ENCODE measurements around the gene POLL.
"Not testable (repeated sequence)": the region's sequence is repeated elsewhere in the genome, so short reads cannot be mapped to it uniquely, and the experiment has no call there.

The POLL gene

DNA sequence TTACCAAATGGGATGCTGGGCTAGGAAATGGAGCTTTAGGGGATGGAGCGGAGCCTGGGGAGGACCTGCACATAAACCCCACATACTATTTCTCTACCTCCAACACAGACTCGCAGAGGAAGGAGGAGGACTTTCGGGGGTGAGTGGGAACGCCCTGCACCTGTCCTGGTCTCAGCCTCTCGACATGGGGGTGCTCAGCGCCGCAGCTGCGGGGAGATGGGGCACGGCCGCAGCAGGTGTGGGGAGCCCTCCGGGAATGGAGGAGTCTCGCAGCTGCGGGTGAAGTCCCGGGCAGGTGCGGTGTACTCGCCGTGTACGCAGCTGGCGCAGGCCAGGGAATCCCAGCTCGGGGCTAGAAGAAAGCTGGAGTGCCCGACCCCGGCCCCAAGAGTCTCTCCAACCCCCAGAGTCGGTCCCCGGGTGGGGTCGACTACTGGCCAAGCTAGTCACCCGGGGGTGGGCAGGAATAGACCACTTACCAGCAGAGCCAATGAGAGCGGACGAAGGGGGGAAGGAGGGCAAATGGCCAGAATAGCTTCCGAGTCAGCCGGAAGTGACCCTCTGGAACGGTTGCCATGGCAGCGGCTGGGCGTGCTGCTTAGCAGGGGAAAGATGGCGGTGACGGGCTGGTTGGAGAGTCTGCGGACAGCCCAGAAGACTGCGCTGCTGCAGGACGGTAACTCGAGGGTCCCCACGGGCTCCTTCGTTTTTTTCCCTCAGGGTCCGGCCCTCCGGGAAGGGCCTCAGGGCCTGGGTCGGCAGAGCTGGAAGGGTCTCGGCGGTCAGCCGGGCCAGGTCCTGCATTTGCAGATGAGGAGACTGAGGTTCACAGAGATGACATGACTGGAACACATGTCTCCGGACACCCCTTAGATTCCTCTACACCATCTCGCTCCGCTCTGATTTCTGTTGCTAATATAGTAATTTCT is at the start of gene POLL, which contains the start of gene DPCD:
Gene POLL, minus strand, starts transcription at position 533 of the 929 bp plus-strand sequence. CDS start 897 bp downstream, outside the sequence.
Gene DPCD, plus strand, starts transcription at position 597 of the 929 bp plus-strand sequence. Its CDS starts 16 bp downstream, at position 613.
- peak; percentile 97 for DNase-seq

DNA sequence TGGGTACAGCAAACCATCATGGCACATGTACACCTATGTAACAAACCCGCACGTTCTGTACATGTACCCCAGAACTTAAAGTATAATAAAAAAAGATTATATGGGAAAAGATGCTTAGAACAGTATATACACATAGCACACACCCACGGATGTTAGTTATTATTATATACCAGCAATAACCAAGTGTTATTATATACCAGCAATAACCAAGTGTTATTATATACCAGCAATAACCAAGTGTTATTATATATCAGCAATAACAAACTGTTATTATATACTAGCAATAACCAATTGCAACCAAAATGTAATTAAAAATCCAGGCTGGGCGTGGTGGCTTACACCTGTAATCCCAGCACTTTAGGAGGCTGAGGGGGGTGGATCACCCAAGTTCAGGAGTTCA is 45.5 kb upstream of the POLL start:
- not testable (repeated sequence) for DNase-seq

DNA sequence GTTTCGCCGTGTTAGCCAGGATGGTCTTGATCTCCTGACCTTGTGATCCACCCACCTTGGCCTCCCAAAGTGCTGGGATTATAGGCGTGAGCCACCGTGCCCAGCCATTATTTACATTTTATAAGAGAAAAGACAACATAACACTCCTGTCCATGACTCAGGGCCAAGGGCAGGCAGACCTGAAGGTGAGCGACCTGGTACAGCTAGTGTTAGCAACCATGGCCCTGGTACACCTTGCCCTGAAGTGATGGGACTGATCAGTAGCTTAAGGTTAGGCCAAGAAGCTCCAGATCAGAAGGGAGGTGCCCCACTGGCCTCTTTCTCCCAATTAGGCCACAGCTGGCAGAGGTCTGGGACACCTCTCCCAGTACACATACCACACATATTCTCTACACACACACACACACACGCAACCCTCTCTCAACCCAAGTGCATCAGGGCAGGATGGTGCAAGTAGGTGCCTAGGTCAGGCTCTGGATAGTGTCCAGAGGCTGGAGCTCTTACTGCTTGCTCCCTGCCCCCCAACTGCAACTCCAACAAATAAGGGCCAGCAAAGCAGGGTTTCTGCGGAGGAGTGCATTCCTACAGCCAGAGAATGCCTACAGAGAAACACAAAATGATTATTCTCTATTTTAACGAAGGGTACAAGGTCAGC is 43.9 kb upstream of the POLL start:
- DNase-seq = no peak

DNA sequence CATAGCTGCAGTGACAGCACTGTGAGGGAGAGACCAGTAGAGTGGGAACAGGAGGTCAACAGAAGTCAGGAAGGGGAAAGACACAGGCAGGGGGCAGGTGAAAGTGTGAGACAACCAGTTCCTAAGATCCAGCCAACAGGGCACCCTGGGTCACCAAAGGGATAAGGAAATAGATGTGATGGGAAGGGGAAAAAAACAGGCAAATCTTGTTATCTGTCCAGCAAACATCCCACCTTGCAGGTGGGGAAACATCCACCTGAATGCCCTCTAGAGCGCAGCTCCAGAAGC is 42.5 kb upstream of the POLL start:
- no peak for DNase-seq

DNA sequence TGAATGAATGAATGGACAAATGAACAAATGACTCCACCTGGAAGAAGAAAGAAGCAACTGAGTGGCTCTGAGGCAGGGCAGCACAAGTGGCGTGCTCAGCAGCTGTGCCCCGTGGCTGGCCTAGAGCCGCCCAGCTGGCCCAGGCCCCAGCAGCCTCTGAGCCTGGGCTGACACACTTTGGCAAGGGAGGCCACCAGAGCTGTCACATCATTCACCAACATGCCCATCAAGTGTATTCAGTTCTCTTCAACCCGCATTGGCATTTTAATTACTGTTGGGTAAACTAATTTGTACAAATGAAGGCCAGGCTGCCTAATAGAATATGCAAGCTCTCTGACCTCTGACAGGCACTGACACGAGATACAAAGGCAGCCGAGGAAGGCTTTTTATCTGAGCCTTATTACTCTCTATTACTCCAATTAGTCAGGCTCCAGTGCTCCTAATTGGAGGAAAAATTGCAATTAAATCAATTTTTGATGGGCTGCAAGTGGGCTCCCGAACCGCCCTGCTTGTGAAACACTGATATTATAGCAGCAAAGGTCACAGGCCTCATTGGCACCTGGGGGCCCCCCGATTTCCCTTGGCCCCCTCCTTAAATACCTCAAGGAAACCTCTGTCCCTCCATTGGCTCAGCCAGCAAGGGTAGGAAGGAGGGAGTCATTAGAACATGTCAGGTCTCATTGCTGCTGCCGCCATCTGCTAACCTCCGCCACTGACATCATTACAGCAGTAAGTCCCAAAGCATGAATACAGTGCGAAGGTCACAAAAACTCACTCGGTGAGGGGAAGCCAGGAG is 42.0 kb upstream of the POLL start:
- DNase-seq = no peak

DNA sequence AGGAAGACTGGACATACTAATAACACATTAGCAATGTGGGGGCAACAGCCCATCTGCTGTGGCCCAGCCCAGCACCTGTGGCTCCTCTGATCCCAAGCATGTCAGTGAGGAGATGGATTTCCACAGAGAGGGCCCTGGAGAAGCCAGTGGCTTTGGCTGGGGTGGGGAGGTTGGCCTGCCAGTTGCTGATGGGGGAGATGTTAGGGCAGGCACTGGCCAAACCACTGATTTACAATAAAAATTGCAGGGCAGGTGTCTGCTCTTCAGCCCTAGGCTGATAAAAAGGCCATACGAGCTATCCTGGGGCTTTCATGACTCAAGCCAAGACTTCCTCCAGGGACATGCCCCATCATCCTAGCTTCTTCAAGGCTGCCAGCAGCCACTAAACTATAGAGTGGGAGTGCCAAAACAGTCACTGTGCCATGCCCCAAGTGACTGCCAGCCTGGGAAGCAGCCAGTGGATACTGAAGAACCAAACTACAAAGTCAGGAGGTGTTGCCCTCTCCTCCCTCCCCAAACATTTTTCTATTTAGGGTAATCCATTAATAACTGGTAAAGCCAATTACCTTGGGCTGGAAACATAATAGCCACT is 37.9 kb upstream of the POLL start:
- no peak for DNase-seq

DNA sequence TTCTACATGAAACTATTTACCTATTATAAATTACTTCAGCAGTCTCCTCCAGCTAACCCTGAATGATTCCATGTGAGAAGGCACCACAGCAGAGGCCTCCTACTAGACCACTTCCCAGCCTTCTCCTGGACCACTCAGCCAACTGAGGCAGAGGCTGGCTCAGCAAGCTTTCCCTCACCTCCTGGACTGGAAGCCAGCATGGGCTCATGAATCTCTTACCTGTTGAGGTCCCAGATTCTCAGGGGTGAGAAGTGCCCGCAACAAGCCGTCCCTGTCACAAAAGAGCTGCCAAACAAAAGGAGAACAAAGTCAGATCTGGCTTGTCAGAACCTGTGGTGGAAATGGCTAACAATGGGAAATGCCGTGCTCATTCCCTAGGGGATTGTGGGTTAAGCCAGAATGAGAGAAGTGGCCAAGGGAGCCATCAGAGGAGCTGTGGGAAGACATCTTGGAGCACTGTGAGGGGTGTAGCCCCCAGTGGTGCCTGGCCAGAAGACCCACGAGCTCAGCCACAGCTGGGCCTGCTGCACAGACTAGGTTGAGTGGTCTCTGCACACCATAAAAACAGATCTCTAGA is 36.6 kb upstream of the POLL start:
- no peak for DNase-seq

DNA sequence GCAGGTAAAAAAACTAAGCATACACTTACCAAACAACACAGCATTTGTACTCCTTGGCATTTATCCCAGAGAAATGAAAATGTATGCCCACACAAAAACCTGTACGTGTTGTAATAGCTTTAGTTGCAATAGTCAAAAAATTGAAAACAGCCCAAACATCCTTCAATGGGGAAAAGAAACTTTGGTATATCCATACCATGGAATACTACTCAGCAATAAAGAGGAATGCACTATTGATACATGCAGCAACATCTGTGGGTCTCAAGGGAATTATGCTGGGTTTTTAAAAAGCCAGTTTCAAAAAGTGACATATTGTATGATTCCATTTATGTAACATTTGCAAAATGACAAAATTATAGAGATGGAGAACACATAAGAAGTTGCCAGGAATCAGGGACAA is 35.5 kb upstream of the POLL start:
- DNase-seq = no peak

DNA sequence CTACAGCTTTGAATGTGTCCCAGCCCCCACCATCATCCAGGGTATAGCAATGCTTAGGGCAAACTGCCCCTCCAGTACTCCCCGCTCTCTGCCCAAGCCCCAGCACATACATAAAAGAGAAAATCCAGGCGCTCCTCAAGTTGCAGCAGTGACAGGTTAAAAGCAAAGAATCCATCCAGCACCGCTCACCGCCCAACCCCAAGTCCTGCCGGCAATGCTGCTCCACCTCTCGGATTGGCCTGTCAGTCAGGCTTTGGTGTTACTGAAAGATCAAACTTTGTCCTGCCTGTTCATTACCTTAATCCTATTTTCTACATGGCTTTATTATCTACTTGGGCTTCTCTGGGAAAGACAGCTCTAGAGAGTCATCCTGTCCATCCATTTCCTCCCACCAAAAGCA is 31.9 kb upstream of the POLL start:
- no peak for DNase-seq

DNA sequence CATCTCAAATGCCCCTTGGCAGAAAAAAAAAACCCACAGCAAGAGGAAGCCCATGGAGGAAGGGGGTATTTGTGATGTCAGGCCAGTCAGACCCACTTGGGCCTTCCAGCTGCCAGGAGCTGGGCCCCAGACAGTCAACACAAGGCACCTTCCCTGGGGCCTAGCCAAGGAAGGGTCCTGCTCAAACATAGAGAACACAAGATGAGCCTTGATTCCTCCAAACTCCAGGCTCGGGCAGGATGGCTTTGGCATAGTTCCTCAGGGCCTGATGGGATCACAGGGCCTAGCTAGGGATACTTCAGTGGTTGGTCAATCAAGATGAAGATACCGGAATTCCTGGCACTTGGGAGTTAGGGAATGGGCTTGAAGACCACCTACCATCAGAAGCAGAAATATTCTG is 30.8 kb upstream of the POLL start:
- DNase-seq = no peak

DNA sequence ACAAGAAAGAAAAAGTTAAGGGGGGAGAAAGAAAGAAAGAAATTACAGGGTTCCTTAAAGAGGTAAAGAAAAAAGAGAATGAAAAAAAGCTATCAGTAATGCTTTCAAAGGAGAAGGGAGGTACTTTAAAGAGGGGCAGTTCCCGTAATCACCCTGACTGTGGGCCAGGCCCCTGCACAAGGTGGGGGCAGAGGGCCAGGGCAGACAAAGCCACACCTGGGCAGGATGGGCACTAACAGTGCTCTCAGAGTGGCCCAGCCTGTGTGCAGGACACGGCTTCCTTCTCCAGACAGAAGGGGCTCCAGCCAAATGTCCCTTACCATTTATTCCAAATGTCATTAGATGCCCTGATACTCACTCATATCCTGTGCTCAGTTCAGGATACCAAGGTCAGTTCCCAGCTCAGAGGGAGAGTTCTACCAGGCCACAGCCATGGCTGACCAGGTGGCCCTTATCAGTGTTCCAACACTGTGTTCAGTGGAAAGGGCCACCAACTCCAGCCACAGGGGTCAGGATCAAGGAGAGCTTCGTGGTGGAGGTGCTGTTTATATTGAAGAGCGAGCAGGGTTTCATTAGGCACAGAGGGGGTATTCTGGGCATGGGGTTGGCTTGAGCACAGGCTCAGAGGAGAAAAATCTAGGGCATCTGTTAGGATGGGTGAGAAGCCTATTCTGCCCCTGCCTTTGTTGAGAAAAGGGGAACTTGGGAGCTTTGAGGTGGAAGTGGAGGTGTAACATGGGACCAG is 29.9 kb upstream of the POLL start:
- no peak for DNase-seq

DNA sequence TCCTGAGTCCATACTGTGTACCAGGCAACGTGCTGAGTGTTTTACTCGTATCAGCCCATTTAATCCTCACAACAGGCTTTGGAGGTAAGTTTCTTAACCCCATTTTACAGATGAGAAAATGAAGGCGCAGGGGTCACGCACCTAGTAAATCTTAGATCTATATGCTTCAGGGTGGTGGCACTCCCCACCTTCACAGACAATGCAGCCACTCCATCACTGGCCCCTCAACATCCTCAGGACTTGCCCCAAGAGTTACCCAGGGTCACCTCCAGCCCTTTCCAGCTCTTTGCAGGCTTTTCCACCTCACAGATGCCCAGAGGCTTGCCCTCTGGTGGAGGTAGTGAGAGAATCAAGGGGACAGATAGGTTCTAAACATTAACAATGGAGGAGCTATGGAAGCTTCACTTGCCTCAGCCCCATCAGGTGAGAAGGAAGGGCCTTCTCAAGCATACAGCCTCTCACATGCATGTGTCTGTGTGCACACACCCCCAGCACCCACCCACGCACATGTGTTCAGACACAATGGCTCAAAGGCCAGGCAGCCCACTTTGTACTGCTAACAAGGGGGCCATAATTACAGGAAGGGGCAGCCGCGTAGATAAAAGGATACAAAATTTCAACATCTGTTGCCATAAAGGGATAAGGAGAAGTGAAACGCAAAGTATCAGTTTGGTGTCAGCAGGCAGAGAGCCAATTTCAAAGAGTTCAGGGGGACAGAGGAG is 29.2 kb upstream of the POLL start:
- DNase-seq = peak; percentile 13

DNA sequence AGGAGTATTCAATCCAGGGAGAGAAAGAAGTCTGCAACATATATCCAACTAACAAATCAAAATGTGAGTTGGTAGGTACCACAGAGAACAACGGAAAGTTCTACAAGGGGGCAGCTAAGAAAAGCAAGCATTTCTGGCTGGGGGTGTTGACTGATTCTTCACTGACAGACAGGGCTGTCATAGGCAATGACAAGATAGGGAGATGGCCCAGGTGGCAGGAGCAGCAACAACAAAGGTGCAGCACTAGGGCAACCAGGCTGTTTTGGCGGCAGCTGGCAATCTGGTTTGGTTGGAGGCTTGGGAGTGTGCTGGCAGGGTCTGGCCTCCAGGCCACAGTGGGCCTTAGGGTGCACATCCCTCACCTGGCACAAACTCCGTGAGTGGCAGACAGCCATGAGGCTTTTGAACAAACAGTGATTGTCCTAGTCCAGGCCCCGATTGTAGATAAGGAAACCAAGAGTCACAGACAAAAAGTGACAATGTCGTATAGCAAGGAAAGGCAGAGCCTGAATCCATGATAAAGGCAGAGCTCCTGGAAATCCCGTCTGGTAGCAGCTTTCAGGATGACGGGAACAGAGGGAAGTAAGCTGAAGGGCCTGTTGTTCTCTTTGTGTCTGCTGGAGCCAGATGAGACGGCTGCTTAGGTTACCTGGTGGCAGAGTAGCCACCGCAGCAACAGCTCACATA is 28.5 kb upstream of the POLL start:
- no peak for DNase-seq

DNA sequence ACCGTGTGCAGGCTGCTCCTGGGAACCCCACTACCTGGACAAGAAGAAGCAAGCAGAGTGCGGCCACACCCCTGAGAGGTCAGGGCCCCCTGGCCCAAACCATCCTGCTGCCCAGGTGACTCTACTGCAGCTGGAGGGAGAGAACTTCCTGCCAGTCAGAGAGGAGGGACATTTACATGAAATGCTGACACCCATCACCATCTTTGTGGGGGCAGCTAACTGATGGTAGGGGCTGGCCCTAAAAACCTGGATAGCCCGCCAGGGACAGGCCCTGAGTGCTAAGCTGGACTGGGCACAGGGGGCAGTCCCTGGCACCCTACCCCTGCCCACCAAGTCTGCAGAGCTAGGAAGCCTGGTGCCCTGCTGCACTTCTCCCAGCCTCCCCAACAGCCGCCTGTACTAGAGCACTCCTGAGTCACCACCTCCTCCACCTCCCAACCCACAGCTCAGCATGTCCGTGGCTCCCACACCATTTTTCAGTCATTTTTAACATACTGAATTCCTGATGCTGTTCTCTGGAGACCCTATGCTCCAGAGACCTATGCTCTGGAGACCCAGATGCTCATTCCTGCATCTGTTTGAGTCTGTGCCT is 27.6 kb upstream of the POLL start:
- no peak for DNase-seq

DNA sequence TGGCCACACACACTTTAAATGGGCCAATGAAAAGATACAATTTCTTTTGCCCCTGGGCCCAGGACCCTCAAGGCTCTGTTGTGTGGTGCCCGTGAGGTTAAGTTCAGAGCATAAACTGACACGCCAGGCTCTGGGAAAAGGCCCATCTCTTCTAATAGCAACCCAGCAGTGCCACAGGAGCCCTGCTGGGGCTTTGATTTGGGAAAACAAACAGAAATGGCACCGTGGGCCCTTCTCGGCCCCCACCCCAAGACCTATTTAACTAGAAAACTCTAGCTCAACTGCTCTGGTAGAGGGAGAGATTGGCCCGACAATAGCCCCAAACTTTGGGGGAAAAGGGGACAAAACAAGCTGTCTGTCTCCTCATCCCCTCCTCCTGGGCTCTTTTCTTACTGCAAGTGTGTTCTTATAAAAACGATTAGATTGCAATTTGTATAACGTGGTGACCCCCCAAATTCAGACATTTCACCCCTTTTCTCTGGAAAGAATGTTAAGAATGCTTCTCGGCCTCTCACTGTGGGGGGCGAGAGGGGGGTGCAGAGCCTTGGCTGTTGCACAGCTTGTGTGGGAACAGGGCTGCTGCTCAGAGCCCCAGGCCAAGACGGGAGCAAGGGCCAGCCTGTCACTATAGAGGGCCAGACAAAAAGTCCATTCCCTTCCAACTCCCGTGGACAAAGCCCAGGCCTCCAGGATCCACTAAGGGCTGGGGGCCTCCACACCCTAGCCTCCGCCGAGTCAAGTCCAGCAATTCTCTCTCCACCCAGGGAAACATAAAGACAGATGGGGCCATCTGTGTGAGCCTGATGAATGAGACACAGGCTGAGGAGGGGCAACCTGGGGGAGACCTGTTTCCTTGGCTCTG is 26.8 kb upstream of the POLL start:
- no peak for DNase-seq

DNA sequence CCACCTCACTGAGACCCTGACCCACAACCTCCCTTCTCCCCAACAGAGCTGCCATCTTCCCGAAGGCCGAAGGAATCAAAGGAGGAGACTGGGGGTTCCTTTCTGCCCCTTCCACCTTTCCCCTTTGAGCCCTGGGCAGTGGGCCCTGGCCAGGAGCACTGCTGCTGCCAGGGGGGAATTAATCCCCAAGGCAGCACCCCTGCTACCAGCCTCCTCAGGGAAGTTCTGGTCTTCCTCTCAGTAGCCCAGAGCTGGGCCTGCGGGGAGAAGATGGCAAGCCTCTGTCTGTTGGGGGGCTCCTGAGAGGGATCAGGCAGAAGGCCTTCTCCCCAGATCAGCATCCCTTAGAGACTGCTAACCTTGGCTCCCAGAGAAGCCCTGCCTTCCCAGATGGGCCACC is 25.6 kb upstream of the POLL start:
- DNase-seq = no peak

DNA sequence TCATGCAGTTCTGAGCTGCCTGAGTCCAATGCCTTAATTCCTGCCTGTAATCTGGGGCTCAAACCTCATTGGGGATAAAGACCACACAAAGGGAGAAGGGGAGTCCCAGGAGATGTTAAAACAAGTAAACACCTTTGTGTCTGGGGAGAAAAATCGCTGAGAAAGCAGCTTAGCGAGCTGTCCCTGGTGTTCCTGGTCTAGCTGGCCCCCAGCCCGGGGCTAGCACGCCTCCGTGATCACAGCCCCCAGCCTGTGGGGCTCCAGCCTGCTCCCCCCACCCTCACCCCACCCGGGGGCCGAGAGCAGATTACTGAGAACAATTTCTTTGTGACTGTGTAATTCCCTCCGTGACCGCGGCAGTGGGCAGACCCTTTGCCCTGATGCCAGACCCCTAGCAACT is 24.8 kb upstream of the POLL start:
- DNase-seq = no peak

DNA sequence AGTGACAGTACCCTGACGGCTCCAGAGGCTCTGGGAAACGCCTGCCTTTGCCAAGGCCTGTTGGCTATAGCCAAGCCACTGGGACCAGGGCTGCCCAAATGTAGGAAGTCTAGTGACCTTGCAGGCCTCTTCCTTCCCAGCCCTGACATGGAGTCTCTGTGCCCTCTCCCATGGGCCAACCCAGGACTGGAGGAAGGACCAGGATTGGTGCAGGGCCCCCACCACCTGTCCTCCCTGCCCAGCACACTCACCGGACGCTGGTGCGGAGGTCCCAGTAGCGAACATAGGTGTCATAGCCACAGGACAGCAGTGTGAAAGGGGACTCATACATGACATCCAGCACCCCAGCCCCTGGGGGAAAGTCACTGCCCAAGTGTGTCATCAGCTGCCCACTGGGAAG is 24.0 kb upstream of the POLL start:
- no peak for DNase-seq
